Esophagus muscularis mucosa (tissue), 4 donors: ENCODE data around the gene MUC20. TPM values are rescaled to one million over a fixed set of nuclear protein-coding genes. Genes with fewer than 3 reads are reported as not detected.
"Not testable (repeated sequence)": the region's sequence is repeated elsewhere in the genome, so short reads cannot be mapped to it uniquely, and the experiment has no call there.

Experiments used
- DNase-seq: peaks from one replicate; pipeline ENCODE4 v3.0.0-alpha.2; 2017; ENCODE audit errors: extremely low spot score
- H3K27ac ChIP-seq, 4 donors: fragments of 200-600 bp; sonication (generic); replicated peaks in 1 of 4; 1 replicate in 3 of 4; 2 replicates in 1 of 4; pipeline ENCODE4 v1.5.1; 2016 to 2019; ENCODE audit warnings: mild to moderate bottlenecking in 1 of 4
- H3K27me3 ChIP-seq, 4 donors: fragments of 200-600 bp; sonication (generic); one replicate each; pipeline versions ENCODE4 v1.5.1 to v1.6.0; 2016 to 2019
- H3K36me3 ChIP-seq, 4 donors: fragments of 200-600 bp; sonication (generic); one replicate each; pipeline ENCODE4 v1.5.1; 2016 to 2019
- H3K4me1 ChIP-seq, 4 donors: fragments of 200-600 bp; sonication (generic); one replicate each; pipeline ENCODE4 v1.5.1; 2016 to 2019
- H3K4me3 ChIP-seq, 4 donors: fragments of 200-600 bp; sonication (generic); 1 replicate in 2 of 4; 2 replicates in 2 of 4; pipeline ENCODE4 v1.5.1; 2016 to 2019; ENCODE audit warnings: mild to moderate bottlenecking in 4 of 4, moderate library complexity in 1 of 4
- H3K9me3 ChIP-seq, 4 donors: fragments of 200-600 bp; sonication (generic); 1 replicate in 3 of 4; 2 replicates in 1 of 4; pipeline ENCODE4 v1.5.1; 2016 to 2019
- EP300 ChIP-seq: sonication (generic); formaldehyde crosslinking; IDR thresholded peaks from one replicate; pipeline ENCODE4 v1.6.1; 2017; ENCODE audit warnings: antibody characterized with exemption
- POLR2A ChIP-seq: fragments of 450-650 bp; IDR thresholded peaks from one replicate; pipeline ENCODE4 v1.6.1; 2017; ENCODE audit warnings: antibody characterized with exemption, moderate library complexity, mild to moderate bottlenecking, low read depth
- POLR2AphosphoS5 ChIP-seq, 2 donors: sonication (generic); formaldehyde crosslinking; IDR thresholded peaks; one replicate each; pipeline ENCODE4 v1.6.1; 2017; ENCODE audit warnings: antibody characterized with exemption in 2 of 2
- WGBS: methylation state at CpG from one replicate; pipeline ENCODE4 v1.1.5; 2018; 5-methylcytosine and 5-hydroxymethylcytosine counted together
- intact Hi-C: fragments of 100-400 bp; cut with DNase I; formaldehyde crosslinking; loops from one replicate; pipeline ENCODE4 v1.15.1; 2023
- total RNA-seq, 4 donors: library from RNA; depleted of rRNA; stranded (reverse); fragments of >200 nt; gene quantifications; one replicate each; pipeline versions ENCODE4 v1.1.0 to v1.2.1, GENCODE V29; 2016
- TF ChIP-seq, protein P1 (sequence below), 3 experiments: fragments of 200-600 bp in 2 of 3; fragments of 450-650 bp in 1 of 3; sonication (generic) in 2 of 3; IDR thresholded peaks; one replicate each; pipeline ENCODE4 v1.5.1; 2017 to 2019; ENCODE audit warnings: antibody characterized with exemption in 3 of 3, mild to moderate bottlenecking in 2 of 3, moderate library complexity in 1 of 3

The MUC20 gene
- total RNA-seq, 4 donors from 2014 or later: 2.5 to 10.0 (median 4.7) TPM

DNA sequence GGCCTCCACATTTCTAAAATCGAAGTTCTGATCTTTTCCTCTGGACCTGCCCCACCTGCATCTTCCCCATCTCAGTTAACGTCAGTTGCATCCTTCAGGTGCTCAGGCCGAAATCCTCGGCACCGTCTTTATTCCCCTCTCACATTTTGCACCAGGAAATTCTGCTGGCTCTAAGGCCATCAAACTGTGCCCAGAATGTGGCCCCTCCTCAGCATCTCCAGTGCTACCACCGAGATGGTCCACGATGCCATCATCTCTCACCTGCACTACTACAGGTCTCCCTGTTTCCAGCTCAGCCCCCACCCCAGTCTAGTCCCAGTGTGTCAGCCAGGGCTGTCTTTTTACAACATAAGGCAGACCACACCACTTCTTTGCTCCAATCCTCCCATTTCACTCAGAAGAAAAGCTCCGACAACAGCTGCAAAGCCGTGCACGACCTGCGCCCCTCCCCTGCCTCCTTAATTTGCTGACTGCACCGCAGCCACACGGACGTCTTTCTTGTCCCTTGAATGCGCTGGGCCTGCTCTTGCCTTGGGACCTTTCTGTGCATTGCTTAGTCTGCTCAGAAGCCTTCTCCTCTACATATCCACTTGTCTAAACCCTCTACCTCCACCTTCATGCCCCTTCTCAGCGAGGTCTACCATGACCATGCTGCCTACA is 14.4 kb downstream of the MUC20 start:
- no peaks in the 10 kb centered on the region for H3K4me1 ChIP-seq
- peaks cover 0 to 69% (median 25%) of the 10 kb centered on the region in 4 donors for H3K36me3 ChIP-seq
- no peak overlapping the region for H3K4me3 ChIP-seq
- H3K9me3 ChIP-seq: no peaks in the 10 kb centered on the region
- no peak overlapping the region for H3K27ac ChIP-seq
- DNase-seq: no peak
- TF ChIP-seq EP300 (no peak), POLR2A (no peak)
- intact Hi-C loops: no loop called here
- peaks cover 0 to 3% (median 0%) of the 10 kb centered on the region in 4 donors for H3K27me3 ChIP-seq
- WGBS: 80% methylated on average over 16 of the region's 16 CpGs

DNA sequence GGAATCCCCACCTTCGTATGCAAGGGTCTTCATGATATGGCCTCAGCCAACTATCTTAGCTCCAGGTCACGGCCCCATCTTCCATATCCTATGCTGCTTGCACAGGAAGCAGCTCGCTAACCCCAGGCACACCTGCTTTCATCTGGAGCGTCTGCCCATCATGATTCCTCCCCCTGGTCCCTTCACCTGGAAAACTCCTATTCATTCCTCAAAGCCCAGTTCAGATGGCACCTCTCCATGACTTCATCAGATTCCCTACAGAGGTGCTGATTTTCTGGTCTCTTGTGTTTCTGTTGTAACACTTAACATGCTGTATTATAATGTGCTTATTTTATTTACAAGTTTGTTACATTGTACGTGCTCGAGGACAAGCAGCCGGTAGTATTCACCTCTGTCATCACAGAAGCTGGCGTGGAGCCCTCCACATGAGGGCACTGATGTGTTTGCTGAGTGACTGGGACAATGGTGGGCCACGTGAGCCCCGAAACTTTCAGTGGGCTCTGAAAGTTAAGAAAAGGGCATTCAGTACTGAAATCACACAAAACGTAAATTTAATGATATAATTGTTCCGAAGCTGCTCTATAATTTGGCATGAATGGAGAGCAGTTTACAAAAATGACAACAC is 16.2 kb downstream of the MUC20 start:
- H3K4me1 ChIP-seq: no peaks in the 10 kb centered on the region
- no peaks in the 10 kb centered on the region for H3K9me3 ChIP-seq
- H3K27ac ChIP-seq: no peak overlapping the region
- intact Hi-C loops: no loop called here
- TF ChIP-seq, protein P1, sequence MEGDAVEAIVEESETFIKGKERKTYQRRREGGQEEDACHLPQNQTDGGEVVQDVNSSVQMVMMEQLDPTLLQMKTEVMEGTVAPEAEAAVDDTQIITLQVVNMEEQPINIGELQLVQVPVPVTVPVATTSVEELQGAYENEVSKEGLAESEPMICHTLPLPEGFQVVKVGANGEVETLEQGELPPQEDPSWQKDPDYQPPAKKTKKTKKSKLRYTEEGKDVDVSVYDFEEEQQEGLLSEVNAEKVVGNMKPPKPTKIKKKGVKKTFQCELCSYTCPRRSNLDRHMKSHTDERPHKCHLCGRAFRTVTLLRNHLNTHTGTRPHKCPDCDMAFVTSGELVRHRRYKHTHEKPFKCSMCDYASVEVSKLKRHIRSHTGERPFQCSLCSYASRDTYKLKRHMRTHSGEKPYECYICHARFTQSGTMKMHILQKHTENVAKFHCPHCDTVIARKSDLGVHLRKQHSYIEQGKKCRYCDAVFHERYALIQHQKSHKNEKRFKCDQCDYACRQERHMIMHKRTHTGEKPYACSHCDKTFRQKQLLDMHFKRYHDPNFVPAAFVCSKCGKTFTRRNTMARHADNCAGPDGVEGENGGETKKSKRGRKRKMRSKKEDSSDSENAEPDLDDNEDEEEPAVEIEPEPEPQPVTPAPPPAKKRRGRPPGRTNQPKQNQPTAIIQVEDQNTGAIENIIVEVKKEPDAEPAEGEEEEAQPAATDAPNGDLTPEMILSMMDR (IDR thresholded peaks at IDR 0.05): no peak
- H3K27me3 ChIP-seq: peaks cover 0 to 3% (median 0%) of the 10 kb centered on the region in 4 donors
- no peak for DNase-seq
- H3K4me3 ChIP-seq: no peak overlapping the region
- H3K36me3 ChIP-seq: peaks cover 0 to 53% (median 17%) of the 10 kb centered on the region in 4 donors
- 89% methylated on average over 12 of the region's 12 CpGs for WGBS

DNA sequence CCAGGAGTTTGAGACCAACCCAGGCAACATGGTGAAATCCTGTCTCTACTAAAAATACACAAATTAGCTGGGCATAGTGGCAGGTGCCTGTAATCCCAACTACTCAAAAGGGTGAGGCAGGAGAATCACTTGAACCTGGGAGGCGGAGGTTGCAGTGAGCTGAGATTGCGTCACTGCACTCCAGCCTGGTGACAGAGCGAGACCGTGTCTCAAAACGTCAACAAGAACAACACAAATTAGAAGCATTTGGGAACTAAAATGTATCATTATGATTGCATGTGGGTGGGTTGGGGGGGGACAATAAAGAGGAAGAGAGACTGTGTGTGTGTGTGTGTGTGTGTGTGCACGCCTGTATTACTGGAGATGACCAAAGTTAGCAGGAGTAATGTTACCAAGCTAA is 17.0 kb downstream of the MUC20 start:
- H3K27me3 ChIP-seq, H3K9me3 ChIP-seq, H3K27ac ChIP-seq, intact Hi-C loops, H3K4me3 ChIP-seq, H3K4me1 ChIP-seq, DNase-seq: not testable (repeated sequence)
- 70% methylated on average over 6 of the region's 6 CpGs for WGBS
- peaks cover 0 to 46% (median 17%) of the 10 kb centered on the region in 4 donors for H3K36me3 ChIP-seq

DNA sequence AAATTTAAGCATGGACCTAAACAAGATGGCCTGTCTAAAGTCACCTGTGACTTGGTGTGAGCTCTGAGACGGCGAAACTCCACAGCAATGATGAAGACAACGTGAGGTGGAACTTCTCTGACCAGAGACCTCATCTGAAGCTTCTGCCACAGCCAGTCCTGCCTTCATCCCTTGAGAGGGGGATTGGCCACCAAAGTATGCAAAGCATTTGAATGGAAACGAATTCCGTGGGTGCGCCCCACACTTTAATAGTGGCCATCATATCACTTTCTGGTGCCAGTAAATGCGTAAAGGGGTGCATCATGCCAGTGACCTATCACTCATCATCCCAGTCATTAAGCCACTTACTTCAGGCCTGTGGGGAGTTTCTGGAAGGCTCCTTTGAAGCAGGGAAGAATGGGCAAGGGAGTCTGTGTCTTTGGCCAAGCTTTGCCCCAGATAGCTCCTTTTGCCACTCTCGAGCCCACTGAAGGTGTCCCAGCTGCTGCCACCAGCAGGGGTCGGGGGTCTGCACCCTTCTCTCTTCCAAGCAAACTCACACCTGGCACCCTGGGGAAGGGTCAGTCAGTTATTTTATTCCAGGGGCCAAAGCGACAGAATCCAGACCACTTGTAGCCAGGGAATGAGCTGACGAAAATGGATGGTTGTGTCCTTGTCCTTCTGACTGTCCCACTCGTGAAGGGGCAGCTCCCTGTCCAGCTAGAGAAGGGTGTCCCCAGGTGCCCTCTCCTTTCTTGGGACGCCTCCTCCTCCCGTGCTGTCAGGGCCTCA is 17.7 kb downstream of the MUC20 start:
- Histone ChIP-seq H3K36me3 (peaks cover 0 to 39% (median 11%) of the 10 kb centered on the region in 4 donors), H3K9me3 (no peaks in the 10 kb centered on the region), H3K27ac (no peak overlapping the region), H3K4me1 (no peaks in the 10 kb centered on the region), H3K27me3 (peaks cover 0 to 5% (median 0%) of the 10 kb centered on the region in 4 donors), H3K4me3 (no peak overlapping the region)
- intact Hi-C loops: no loop called here
- 88% methylated on average over 14 of the region's 14 CpGs for WGBS
- TF ChIP-seq EP300 (no peak), POLR2AphosphoS5 (IDR thresholded peaks at IDR 0.05) (no peak), POLR2A (no peak)
- TF ChIP-seq, protein P1 (IDR thresholded peaks at IDR 0.05): no peak
- DNase-seq: no peak

DNA sequence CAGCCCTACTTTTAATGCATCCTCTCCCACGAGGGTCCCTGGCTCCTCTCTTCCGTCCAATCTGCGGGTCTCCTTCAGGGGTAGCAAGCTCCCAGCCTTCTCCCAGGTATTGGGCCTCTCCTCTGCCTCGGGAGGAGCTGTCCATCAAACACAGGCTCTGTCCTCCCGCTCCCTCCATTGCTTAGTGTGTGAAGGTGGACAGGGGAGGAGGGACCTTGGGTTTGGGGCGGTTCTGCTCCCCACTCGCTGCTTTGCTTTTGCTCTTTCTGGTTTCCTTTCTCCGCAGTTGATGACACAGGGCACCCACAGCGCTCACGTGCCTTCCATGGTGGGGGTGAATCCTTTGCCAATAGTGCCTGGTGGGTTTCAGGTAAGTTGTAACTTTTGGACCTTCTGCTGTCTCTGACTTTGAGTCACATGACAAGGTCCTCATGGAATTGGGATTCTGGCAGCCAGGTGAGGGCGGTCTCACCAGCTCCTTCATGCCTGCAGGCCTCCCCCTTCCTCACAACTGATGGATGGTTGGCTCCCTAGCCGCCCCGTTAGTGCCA is 18.9 kb downstream of the MUC20 start:
- H3K36me3 ChIP-seq: peaks cover 0 to 28% (median 10%) of the 10 kb centered on the region in 4 donors
- no peak overlapping the region for H3K27ac ChIP-seq
- H3K27me3 ChIP-seq: peaks cover 0 to 5% (median 0%) of the 10 kb centered on the region in 4 donors
- H3K4me3 ChIP-seq: no peak overlapping the region
- DNase-seq: no peak
- H3K9me3 ChIP-seq: no peaks in the 10 kb centered on the region
- intact Hi-C loops: no loop called here
- TF ChIP-seq POLR2AphosphoS5 (IDR thresholded peaks at IDR 0.05) (no peak), EP300 (no peak), POLR2A (no peak)
- TF ChIP-seq, protein P1 (IDR thresholded peaks at IDR 0.05): no peak
- no peaks in the 10 kb centered on the region for H3K4me1 ChIP-seq
- WGBS: 91% methylated on average over 12 of the region's 13 CpGs
